Measurements from ENCODE around the gene LGALS3BP. TPM values are rescaled to one million over a fixed set of nuclear protein-coding genes. Genes with fewer than 3 reads are reported as not detected.

Gene LGALS3BP
- total RNA-seq, 2 experiments from 2014 or later = 0.88 to 1.7 TPM

DNA sequence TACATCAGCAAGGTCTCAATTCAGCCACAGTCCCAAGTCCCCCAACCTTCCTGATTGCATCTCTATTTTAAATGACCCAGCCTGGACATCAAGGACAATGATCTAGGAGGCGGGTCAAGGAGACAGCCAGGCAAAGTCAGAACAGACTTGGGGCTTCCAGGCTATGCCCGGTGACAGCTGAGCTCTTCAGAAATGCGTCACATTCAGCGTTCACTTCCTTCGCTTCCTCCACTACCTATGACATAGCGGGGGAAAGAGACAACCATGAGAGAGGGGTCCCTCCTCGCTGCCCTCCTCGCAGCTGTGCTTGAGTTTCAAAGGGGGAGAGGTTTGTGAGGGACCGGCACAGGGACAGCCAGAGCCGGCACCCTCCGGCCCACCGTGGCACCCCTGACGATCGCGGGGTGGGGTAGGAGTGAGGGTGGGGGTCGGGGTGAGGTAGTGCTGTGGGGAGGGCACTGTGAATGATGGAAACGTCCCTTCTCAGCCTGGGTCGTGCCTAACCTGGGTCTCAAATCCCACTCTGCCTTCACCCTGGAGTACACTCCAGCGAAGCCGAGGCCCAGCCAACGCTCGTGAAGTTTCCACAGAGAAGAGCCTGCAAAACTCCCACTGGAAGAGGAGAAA, 12.3 kb upstream of the LGALS3BP start:
- peaks cover 1% of the 10 kb centered on the region for H3K4me1 ChIP-seq (ENCODE audit: insufficient read depth, low read length, poor library complexity, severe bottlenecking)
- H3K36me3 ChIP-seq (ENCODE audit: insufficient read depth, low read length) = peaks cover 75% of the 10 kb centered on the region
- H4K20me1 ChIP-seq (ENCODE audit: insufficient read depth, low read length) = peaks cover 4% of the 10 kb centered on the region; the same call in 1 of the 2 replicates
- H3K4me2 ChIP-seq (ENCODE audit: low read length) = no peak overlapping the region
- no peak for DNase-seq (ENCODE audit: low spot score)
- H3K27ac ChIP-seq (ENCODE audit: low read depth, low read length, poor library complexity, severe bottlenecking) = no peak overlapping the region
- ChIA-PET POLR2A (no interaction called here), CTCF (ENCODE audit: unreplicated experiment) (no interaction called here)
- no peak overlapping the region for H2AFZ ChIP-seq (ENCODE audit: low read length)
- no TSS peak for BruUV-seq (replicated peaks)
- no peaks in the 10 kb centered on the region for H3K9me2 ChIP-seq (ENCODE audit: insufficient read depth, low read length)
- no peaks in the 10 kb centered on the region for H3K79me2 ChIP-seq (ENCODE audit: insufficient read depth, low read depth, low read length)
- TF ChIP-seq EZH2phosphoT487 (IDR thresholded peaks at IDR 0.05; ENCODE audit: borderline replicate concordance, low read depth, low read length) (no peak), CTCF (conservative IDR thresholded peaks at IDR 0.05; ENCODE audit: low read length) (no peak)
- H3K4me3 ChIP-seq (ENCODE audit: low read depth, low read length, poor library complexity, severe bottlenecking) = no peak overlapping the region
- intact Hi-C loops (cut with micrococcal nuclease; ENCODE audit: unreplicated experiment) = loop anchor here (5.0 kb wide), 1 partner anchor 50 kb away; no protein-coding TSS in a partner anchor
- H3K9me3 ChIP-seq (ENCODE audit: low read length) = no peaks in the 10 kb centered on the region

GRCh38 chr17:78991017-78991738, 11.5 kb upstream of the LGALS3BP start:
- intact Hi-C loops (cut with micrococcal nuclease; ENCODE audit: unreplicated experiment) = loop anchor here (5.0 kb wide), 1 partner anchor 51 kb away; no protein-coding TSS in a partner anchor
- CTCF ChIA-PET (ENCODE audit: unreplicated experiment) = interaction anchor here (0.6 kb wide), 1 partner anchor 659 kb away, joined by 3 read pairs; no protein-coding TSS in a partner anchor

More at GRCh38 chr17:78991017-78991738, 11.5 kb upstream of the LGALS3BP start:
- no peak overlapping the region for H3K4me3 ChIP-seq (ENCODE audit: low read depth, low read length, poor library complexity, severe bottlenecking)
- POLR2A ChIA-PET = interaction anchor here (0.6 kb wide), 1 partner anchor 35 kb away, joined by 3 read pairs; no protein-coding TSS in a partner anchor
- TF ChIP-seq CTCF (conservative IDR thresholded peaks at IDR 0.05; ENCODE audit: low read length) (no peak), EZH2phosphoT487 (IDR thresholded peaks at IDR 0.05; ENCODE audit: borderline replicate concordance, low read depth, low read length) (no peak)
- H2AFZ ChIP-seq (ENCODE audit: low read length) = no peak overlapping the region
- H3K4me1 ChIP-seq (ENCODE audit: insufficient read depth, low read length, poor library complexity, severe bottlenecking) = peaks cover 10% of the 10 kb centered on the region
- H3K9me3 ChIP-seq (ENCODE audit: low read length) = no peaks in the 10 kb centered on the region
- peaks cover 4% of the 10 kb centered on the region; the same call in 1 of the 2 replicates for H4K20me1 ChIP-seq (ENCODE audit: insufficient read depth, low read length)
- H3K4me2 ChIP-seq (ENCODE audit: low read length) = no peak overlapping the region
- no TSS peak for BruUV-seq (replicated peaks)
- H3K27ac ChIP-seq (ENCODE audit: low read depth, low read length, poor library complexity, severe bottlenecking) = no peak overlapping the region
- DNase-seq (ENCODE audit: low spot score) = no peak
- H3K9me2 ChIP-seq (ENCODE audit: insufficient read depth, low read length) = no peaks in the 10 kb centered on the region
- peaks cover 67% of the 10 kb centered on the region for H3K36me3 ChIP-seq (ENCODE audit: insufficient read depth, low read length)
- H3K79me2 ChIP-seq (ENCODE audit: insufficient read depth, low read depth, low read length) = no peaks in the 10 kb centered on the region

Measured in OCI-LY7 (cell line).